Right renal pelvis (tissue), 4 donors: ENCODE measurements around the gene ZFP1. TPM values are rescaled to one million over a fixed set of nuclear protein-coding genes. Genes with fewer than 3 reads are reported as not detected.
"Not testable (repeated sequence)": the region's sequence is repeated elsewhere in the genome, so short reads cannot be mapped to it uniquely, and the experiment has no call there.

Experiments used
- DNase-seq, 4 donors: peaks; one replicate each; pipeline ENCODE4 v3.0.0-alpha.2; 2013; ENCODE audit warnings: low read depth in 4 of 4, low spot score in 3 of 4, missing footprints in 1 of 4
- polyA plus RNA-seq, 4 donors: library from polyadenylated mRNA; unstranded; fragments of 120-200 nt; gene quantifications; one replicate each; pipeline ENCODE4 v1.2.1, GENCODE V29; 2013; ENCODE audit not compliant: insufficient read length in 4 of 4

ZFP1 gene
- polyA plus RNA-seq, 4 donors, result 23.9 to 30.1 (median 28.2) TPM

GRCh38 chr16:75202069-75202590 lies 53.8 kb downstream of the ZFP1 start:
- no peak for DNase-seq

DNA sequence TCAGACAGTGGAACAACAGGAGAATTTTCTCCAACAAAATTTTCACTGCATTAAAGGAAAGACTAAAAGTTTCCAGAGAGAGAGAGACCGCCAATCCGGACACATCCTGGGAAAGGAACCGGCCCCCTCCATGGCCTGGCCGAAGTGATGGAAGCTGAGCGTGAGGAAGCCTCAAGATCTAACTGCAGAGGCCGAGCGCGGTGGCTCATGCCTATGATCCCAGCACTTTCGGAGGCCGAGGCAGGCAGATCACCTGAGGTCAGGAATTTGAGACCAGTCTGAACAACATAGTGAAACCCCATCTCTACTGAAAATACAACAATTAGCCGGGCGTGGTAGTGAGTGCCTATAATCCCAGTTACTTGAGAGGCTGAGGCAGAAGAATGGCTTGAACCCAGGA lies 54.8 kb downstream of the ZFP1 start:
- DNase-seq, result no peak

- no peak for DNase-seq
These were observed 55.5 kb downstream of the ZFP1 start for GRCh38 chr16:75203667-75204409.

GRCh38 chr16:75204410-75204758 lies 56.1 kb downstream of the ZFP1 start:
- no peak for DNase-seq

GRCh38 chr16:75204905-75205304 lies 56.6 kb downstream of the ZFP1 start:
- DNase-seq, result not testable (repeated sequence)

- DNase-seq, result not testable (repeated sequence)
These were observed 57.1 kb downstream of the ZFP1 start for GRCh38 chr16:75205438-75205837.

DNA sequence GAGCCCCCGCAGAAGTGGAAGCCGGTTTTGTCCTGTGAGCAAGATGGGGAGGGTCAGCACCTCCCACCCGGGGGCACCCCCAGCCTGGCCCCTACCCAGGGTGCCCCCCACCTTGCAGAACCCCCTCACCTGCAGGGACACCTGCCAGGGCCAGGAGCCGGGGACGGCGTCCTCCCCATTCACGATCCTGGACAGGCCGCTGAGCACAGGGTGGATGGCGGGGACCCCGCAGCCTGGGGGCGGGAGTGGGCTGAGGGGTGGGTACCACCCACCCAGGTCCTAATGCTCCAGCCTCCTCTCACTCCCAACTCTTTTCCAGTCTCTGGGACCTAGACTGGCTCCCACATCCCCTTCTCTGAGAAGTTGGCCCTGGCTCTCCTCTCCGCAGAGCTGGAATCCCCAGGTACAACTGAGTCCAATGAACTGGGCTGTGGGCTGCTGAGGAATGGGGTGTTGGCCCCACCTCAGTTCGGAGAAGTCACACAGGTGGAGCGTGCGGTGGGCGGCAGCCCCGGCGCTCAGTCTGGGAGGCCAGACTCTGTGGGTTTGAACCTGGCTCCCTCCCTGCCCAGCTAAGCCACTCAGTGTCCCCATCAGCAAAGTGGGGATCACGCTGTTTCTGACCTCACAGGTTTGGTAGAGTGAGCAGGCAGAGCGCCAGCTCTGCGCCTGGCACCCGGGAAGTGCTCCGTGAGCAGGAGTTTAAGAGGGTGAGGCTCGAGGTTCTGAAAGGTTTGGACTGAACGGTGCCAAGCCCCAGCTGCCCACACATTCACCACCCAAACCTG lies 57.8 kb downstream of the ZFP1 start:
- not testable (repeated sequence) for DNase-seq

GRCh38 chr16:75206749-75207451 lies 58.6 kb downstream of the ZFP1 start, which contains the start of gene CTRB2:
Gene CTRB2 (minus strand): TSS chr16:75207161. CDS start chr16:75207141, 20 bp downstream.
- DNase-seq, result no peak

- no peak for DNase-seq
These were observed 59.5 kb downstream of the ZFP1 start for GRCh38 chr16:75207831-75208230.

DNA sequence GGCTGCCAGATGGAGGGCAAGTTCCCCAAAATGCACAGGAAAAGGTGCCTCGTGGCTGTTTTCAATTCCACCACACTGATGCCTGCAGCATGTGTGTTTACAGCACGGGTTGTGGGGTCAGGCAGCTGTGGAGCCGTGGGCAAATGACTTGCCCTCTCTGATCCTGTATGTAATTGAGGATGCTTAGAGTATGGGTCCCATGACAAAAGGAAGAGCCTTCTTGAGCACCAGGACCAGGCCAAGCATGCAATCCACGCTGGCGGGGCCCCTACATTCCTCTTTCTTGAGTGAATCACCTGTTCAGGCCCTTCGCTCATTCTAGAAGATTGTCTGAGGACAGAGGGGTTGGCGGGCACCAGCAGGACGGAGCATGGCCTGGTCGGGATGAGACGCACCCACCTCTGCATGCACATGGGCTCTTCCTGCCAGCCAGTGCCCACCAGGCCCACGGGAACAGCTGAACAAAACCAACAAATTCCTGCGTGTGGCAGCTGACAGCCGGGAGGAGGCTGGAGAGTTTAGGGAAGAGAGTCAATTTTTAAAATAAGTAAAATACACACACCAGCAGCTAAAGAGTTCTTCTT lies 60.0 kb downstream of the ZFP1 start:
- no peak for DNase-seq

GRCh38 chr16:75208861-75209505 lies 60.7 kb downstream of the ZFP1 start:
- no peak for DNase-seq

GRCh38 chr16:75209514-75209913 lies 61.2 kb downstream of the ZFP1 start:
- not testable (repeated sequence) for DNase-seq

DNA sequence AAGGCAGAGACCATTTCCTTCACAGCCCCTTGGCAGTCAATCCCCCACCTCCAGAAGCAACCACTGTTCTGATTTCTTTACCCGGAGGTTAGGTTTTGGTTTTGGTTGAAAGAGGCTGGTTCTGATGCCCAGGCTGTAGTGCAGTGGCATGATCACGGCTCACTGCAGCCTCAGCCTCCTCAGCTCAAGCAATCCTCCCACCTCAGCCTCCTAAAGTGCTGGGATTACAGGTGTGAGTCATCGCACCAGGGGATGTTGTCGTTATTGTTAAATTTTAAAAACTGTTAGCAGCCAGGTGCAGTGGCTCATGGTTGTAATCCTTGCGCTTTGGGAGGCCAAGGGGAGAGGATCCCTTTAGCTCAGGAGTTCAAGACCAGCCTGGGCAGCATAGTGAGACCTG lies 61.6 kb downstream of the ZFP1 start:
- DNase-seq, result no peak

GRCh38 chr16:75211286-75211685 lies 63.0 kb downstream of the ZFP1 start:
- not testable (repeated sequence) for DNase-seq

GRCh38 chr16:75216127-75216526 lies 67.8 kb downstream of the ZFP1 start:
- DNase-seq, result no peak

- DNase-seq, result no peak
These were observed 68.3 kb downstream of the ZFP1 start for GRCh38 chr16:75216576-75216975.

GRCh38 chr16:75217389-75217851 lies 69.1 kb downstream of the ZFP1 start:
- no peak for DNase-seq

GRCh38 chr16:75218256-75219076 lies 70.1 kb downstream of the ZFP1 start, which contains the start of gene CTRB1:
Gene CTRB1 (plus strand): TSS chr16:75218988. CDS start chr16:75219008, 20 bp downstream.
- no peak for DNase-seq

DNA sequence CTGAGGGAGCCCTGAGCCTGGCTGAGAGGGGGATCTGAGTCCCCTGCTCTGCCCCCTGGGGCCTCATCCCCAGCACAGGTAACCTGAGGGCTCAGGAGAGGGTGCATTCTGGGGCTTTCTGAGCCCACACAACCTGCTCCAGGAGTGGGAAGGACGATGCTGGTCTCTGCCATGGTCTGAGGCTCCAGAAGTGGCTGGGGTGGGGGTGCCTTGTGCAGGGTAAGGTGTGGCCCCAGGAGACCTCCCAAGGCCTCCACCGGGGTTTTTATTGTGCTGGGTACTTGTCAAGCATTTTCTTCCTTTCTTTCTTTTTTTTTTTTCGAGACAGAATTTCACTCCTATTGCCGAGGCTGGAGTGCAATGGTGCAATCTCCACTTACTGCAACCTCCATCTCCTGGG lies 70.8 kb downstream of the ZFP1 start:
- DNase-seq, result no peak
